GM18507 (cell line): Measurements from ENCODE around the gene TSPAN17.
A peak's percentile ranks its signal among the peaks of the same experiment; 100 is the strongest.

Source experiments
- DNase-seq: peaks from one replicate; pipeline ENCODE4 v3.0.0; 2011; ENCODE audit warnings: low read depth; ENCODE audit not compliant: insufficient read length; ENCODE audit errors: extremely low spot score
- FAIRE-seq: peaks from 2 replicates; lab custom pipeline; 2011; peaks lifted over from hg19 to GRCh38; lab: Jason Lieb, UNC

The TSPAN17 gene

DNA sequence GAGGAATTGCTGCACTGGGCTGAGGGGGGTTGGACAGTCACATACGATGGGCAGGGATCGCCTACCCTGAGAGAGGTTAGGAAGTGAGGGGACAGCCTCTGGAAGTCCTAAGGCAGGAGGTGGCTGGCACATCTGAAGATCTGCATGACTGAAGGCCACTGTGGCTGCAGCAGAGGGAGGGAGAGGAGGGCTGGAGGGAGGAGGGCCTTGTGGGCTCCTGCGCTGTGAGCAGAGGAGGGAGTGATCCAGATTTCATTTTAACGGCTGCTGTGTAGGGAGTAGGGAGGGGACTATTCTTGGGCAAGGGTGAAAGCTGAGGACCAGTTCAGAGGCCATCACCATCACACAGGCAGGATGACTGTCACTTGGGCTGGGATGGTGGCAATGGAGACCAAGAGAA is 9.7 kb upstream of the TSPAN17 start:
- FAIRE-seq, result no peak
- DNase-seq, result no peak

DNA sequence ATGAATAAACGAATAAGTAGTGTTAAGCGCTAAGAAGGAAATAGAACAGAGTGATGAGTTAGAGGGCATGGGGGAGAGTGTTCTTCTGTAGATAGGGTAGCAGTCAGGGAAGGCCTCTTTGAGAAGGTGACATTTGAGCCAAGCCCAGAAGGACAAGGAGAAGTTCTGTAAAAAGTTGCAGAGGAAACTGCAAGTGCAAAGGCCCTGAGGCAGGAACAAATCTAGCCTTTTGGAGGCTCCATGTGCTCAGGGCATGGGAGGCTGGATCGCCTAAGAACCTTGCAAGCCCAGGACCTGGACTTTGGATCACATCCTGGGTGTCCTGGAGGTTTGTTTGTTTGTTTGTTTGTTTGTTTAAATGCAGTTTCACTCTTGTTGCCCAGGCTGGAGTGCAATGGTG is 8.8 kb upstream of the TSPAN17 start:
- DNase-seq (no peak), FAIRE-seq (no peak)

DNA sequence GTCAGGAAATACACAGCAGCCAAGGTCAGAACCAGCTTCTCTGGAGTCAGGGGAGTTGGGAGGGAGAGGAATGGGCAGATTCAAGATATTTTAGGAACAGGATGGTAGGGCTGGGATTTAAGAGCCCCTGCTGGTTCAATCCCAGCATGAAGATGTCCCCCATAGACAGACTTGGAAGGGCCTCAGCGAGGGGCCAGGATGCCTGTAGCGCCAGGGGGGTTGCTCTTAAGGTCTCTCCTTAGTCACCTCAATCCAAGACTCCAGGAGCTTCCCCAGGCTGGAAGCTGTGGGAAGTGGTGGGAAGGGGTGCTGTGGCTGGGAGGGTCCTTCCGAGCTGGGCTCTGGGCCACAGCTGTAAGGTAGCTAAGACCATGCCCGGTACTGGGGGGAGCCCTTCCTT is 8.1 kb upstream of the TSPAN17 start:
- DNase-seq (no peak), FAIRE-seq (no peak)

DNA sequence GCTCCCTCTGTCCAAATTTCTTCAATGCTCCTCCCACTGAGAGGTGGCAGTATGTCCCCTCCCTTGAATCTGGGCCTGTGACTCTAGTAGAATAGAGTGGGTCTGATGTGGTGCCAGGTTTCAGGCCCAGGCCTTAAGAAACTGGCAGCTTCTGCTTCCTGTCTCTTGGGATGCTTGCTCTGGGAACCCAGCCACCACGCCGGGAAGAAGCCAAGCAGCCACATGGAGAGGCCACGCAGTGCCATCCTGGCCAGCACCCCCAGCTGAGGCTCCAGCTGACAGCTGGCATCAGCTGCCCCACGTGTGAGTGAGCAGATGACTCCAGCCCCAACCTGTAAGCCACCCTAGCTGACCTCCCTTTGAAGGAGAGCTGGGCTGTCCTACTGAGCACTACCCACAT is 7.3 kb upstream of the TSPAN17 start:
- FAIRE-seq (no peak), DNase-seq (no peak)

DNA sequence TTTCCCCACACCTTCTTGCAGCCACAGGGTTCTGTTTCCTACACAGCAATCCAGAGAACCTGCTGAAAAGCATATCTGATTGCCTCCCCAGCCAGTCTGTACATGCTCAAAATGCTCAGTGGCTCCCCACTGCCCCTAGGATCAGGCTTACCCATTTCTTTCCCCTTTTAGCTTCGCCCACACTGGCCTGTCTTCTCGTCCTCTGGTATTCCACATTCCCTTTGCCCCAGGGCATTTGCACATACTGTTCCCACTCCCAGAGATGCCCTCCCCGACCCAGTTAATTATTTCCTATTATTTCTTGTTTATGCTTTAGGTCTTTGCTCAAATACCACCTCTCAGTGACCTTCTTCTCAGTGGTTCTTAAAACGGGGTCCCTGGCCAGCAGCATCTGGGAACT is 6.7 kb upstream of the TSPAN17 start:
- FAIRE-seq (no peak), DNase-seq (no peak)

DNA sequence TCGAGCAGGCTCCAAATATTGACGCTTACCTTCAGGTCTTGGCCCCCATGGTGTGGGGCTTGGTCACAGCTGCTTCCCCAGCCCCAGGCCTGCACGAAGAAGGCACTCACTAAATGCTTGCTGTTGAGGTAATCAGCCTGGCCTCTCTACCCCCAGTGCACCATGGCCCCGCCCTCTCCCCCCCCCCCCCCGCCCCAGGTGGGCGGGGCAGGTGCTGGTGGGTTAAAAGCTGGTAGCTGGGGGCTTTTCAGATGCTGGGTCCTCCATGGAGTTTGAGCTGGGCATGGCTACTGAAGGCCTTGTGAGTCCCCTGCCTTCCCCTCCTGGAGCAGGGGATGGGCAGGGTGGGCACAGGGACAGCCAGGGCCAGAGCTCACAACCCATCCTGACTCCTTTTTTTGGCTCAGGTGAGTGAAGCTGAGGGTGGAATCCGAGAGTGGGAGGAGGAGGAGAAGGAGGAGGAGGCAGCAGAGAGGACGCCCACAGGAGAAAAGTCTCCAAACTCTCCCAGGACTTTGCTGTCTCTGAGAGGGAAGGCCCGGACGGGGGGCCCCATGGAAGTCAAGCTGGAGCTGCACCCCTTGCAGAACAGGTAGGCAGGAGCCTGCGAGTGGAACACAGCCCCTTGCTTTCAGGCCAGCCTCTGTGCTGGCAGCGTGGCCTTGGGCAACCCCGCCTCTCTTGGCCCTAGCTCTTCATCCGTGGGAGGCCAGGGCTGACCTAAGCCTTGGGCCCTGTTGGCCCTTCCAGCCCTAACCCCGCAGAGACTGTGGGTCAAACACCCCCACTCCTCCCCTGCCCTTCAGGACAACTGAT is 4.4 kb upstream of the TSPAN17 start:
- FAIRE-seq (no peak), DNase-seq (no peak)

DNA sequence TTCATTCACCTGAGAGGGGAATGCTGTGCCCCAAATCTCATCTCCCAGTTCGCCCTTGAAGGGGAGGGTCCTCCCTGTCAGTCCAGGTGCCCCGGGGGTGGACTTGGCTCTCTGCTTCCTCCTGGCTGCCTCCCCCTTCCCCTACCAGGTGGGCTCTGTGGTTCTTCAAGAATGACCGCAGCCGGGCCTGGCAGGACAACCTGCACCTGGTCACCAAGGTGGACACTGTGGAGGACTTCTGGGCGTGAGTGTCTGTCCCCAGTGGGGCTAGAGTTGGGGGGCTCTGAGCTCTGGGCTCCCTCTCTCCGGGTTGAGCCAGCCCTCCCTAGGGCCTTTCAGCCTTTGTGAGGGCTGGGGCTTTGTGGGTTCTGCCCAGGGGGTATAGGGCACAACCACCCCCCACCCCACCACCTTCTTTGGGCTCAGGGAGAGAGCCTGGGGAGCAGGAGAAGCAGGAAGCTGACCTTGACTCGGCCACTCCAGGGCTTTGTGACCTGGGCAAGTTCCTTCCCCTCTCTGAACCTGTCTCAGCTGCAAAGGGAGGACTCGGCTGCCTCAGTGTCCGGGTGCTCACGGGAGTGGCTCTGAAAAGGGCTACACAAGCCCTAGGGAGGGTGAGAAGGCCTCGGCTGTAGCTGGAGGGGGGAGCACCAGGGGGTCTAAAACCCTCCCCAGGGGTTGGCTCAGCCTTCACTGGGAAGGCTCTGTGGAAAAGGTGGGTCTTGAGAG is 3.6 kb upstream of the TSPAN17 start:
- DNase-seq (no peak), FAIRE-seq (no peak)

DNA sequence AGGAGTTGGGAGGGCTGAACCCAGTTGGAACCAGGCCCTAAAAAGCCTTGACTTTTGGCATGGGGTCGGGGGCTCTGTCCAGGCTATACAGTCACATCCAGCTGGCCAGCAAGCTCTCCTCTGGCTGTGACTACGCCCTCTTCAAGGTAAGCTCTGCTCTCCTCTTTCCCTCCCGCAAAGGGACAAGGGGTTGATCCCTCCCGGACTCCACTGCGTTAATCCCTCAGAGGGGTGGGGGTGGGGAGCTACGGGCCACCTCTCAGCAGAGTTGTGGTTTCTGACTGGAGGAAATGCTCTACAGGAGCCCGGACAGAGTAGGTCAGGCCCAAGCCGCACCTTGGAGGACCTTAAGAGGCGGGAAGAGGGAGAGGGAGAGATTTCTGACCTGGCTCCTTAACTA is 3.0 kb upstream of the TSPAN17 start:
- DNase-seq (no peak), FAIRE-seq (no peak)

DNA sequence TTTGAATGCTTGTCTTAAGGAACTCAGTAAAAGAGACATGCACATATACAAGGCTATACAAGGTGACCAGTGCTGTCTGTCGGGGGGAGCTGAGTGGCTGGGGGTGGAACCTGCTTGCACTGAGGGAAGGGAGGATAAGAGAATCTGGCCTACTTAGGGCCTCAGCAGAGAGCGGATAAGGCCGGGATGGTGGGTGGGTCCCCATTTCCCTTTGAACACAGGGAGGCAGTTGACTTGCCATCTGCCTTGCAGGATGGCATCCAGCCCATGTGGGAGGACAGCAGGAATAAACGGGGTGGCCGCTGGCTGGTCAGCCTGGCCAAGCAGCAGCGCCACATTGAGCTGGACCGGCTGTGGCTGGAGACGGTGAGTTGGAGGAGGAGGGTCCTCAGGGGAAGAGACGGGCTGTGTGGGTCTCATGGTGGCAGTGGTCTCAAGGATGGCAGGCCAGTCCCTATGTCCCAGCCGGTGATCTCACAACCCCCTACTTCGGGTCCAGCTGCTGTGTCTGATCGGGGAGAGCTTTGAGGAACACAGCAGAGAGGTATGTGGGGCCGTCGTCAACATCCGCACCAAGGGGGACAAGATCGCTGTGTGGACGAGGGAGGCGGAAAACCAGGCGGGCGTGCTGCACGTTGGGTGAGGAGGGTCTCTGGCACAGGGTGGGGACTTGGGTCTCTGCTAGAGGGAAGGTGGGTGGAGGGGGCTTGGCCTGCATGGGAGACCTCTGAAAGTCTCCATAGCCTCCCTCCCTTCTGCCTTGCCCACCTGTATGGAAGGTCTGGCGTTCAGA is 2.2 kb upstream of the TSPAN17 start:
- FAIRE-seq (no peak), DNase-seq (no peak)

DNA sequence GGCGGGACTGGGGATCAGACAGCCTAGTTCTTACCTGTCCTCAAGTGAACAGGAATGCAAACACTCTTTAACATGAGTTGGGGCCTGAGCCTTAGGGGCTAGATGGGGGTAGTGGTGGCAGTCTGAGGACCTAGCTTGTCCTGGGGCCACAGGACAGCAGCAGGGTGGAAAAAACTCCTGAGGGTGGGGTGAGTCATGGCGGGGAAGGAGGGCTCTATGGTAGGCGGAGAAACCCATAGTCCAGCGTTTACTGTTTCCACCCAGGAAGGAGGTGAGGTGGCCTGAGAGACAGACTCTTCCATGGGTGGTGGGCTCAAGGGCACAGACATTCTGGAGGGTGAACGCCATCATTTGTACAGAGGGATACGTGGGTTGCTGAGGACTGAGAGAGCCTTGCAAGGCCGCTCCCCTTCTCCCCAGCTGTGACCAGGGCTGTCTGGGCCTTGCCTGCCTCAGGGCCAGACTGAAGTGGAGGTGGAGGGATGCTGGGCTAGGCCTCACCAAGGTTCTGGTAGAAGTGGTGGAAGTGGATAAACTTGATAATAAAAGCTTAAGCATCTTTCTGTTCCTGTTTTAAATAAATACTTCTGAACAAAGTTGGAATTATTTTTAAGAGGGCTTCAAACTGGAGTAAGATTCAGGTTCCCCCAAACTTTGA is 1.1 kb upstream of the TSPAN17 start:
- no peak for DNase-seq
- FAIRE-seq, result no peak

DNA sequence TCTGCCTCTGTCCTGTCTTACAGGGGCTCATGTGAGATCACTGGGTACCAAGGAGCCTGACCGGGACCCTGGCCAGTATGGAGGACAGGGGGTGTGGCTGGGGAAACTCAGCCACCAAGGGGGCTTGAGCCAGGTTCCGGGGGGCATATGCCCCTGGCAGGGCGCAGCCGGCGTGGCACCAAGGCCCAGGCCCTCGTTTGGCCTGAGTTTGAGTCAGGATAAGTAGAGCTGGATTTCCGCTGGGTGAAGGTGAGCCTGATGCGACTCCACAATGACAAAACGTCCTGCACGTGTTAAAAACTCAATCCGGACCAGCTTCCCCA is 616 bp upstream of the TSPAN17 start:
- FAIRE-seq (no peak), DNase-seq (no peak)

DNA sequence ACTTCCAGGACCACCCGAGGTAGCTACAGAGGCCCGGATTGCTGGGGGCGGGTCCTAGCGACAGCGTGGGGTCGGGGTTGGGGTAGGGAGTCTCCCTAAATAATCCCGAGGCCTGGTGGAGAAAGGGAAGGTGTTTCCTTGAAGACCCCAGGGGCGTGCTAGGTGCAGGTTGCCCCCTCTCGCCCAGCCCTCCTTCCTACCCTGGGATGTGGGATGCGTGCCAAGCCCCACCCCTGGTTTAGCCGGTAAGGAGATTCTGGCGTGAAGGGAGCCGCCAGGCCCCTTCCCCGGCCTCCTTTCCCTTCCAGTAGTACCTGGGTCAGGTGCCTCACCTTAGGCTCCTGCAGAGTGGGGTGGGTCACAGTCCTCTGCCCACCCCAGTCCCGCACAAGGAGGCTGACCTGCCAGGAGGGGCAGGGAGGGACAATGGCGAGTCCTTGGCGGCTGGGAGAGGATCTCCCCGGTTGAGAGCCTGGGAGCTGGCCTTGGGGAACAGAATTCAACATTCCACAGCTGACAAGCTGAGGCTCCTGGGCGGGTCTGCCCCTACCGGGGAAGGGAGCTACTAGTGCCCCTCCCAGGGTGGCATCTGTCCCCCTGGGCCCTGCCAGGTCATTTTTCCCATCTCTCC is 674 bp downstream of the TSPAN17 start:
- FAIRE-seq (no peak), DNase-seq (no peak)

DNA sequence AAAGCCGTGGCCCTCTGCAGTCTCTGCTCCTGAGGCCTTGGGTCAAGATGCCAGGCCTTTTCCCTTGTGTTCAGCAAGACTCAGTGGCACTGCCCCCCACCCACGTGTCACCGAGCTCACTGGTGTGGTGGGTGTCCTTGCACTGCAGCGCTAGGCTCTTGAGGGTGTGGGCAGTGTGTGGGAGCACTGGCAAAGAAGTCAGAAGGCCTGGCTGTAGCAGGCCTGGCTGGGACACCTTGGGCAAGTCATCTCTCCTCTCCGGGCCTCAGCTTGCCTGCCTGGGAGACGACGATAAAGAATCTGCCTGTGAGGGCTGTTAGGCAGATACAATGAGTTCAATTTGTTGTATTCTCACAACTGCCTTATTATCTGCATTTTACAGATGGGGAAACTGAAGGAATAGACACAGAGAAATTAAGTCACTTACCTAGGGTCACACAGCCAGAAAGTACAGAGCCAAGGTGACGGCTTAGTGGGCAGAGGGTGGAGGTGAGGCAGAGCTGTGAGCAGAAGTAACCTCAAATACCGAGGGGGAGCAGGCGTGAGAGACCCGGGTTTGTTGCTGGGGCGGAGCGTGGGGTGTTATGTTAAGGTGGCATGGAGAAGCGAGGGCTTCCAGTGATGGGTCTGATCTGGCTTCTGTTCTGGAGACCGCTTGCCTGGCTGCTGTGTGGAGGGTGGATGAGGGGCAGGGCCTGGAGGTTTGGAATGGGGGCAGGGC is 1.4 kb downstream of the TSPAN17 start:
- FAIRE-seq, result no peak

DNA sequence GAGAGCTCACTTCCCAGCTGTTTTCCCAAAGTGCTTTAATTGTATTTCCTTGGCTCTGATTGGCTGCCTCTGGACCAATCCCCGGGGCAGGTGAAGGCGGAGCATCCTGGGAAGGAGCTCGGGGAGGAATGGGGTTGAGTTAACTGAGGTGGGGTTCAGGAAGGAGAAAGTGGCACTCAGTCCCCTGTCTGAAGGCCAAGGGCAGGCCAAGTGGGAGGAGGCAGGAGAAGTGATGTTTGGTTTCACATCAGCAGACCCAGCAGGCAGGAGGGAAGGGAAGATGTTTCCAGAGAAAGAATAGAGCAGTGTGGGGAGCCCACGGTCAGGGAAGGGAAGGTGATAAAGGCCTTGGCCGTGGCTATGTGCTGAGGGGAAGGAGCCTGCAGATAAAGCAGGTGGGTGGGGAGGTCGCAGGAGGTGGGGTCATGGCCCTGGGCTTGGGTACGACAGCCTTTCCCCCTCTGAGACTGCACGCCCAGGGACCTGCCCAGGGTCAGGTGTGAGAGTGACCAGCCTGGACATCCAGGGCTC is 3.1 kb downstream of the TSPAN17 start:
- FAIRE-seq (no peak), DNase-seq (no peak)

More for the DNA sequence above, 1.4 kb downstream of the TSPAN17 start:
- DNase-seq, result no peak

DNA sequence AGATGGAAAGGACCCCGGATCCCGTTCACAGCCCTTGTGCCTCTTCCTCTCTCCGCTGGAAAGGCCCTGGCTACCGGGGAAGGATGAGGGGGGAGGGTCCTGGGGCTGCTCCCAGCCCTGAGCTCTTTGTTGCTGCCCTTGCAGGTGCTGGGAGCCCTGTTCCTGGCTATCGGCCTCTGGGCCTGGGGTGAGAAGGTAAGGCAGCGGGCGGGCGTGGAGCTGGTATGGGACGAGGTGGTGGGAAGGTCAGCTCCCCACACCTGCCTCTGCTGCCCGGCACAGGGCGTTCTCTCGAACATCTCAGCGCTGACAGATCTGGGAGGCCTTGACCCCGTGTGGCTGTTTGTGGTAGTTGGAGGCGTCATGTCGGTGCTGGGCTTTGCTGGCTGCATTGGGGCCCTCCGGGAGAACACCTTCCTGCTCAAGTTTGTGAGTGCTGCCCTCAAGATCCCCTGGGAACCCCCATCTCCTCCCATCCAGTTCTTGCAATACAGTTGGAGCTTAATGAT is 4.2 kb downstream of the TSPAN17 start:
- FAIRE-seq (no peak), DNase-seq (no peak)

DNA sequence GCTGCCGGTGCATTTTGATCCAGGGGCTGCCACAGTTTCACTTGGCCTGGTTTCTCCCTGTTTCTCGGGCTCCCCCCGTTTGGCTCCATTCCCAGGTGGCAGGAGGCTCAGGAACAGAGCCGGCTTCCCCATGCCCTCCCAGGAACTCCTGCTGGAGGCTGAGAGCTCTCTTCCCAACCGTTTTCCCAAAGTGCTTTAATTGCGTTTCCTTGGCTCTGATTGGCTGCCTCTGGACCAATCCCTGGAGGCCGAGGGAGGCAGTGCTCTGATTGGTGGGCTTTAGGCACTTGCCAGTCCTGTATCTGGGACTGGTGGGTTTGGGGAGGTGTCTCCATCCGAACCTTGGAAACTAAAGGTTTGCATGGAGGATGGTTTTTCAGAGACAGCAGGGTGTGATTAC is 4.9 kb downstream of the TSPAN17 start:
- DNase-seq (no peak), FAIRE-seq (no peak)

DNA sequence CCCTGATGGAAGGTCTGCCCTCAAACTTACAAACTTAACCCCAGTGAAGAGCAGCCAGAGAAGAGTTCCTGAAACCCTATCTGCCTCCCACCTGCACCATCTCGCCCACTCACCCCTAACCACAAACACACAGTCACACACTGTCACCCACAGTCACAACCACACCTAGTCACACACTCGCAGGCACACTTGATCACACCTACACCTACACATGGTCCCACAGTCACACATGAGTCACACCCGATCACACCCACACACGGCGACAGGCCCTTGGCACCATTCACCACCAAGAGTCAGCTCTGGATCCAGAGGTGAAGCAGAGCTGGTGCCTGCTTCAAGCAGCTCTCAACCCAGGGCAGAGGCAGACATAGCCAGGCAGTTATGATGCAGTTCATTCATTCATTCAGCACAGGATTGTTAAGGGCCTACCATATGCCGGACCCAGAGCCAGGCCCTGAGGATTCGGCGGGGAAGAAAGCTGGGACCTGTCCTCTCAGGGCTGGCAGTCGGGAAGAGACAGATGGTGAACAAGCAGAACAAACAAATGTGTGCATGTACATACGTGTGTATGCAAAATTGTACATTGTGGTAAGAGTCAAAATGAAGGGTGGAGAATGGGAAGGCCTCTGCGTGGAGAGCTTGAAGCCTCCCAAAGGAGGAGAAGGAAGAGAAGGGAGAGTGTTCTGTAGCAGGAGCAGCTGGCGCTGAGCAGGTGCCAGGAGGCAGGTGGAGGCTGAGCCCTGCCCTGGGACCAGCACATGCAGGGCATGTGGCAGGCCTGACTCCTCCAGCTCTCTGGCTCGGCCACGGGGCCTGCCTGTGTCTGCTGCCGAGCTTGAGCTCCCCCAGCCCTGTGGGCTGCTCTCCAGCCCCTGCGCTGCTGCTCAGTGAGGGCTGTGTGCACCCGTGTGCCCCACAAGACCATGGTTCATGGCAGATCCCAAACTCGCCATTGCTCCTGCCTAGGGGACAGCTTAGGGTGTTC is 6.4 kb downstream of the TSPAN17 start:
- DNase-seq (no peak), FAIRE-seq (peak; percentile 87)
